BE2C (cell line): Measurements from ENCODE around the gene LAPTM5.

Experiments used
- DNase-seq: peaks from one replicate; pipeline ENCODE4 v3.0.0-alpha.2; 2020
- H3K27me3 ChIP-seq: fragments of 250-450 bp; sonication (Bioruptor Pico); 2 replicates; pipeline ENCODE4 v1.5.1; 2020; ENCODE audit warnings: mild to moderate bottlenecking
- H3K36me3 ChIP-seq: fragments of 250-450 bp; sonication (Bioruptor Pico); 2 replicates; pipeline ENCODE4 v1.5.1; 2020; ENCODE audit warnings: mild to moderate bottlenecking
- H3K4me1 ChIP-seq: fragments of 250-450 bp; sonication (Bioruptor Pico); 2 replicates; pipeline ENCODE4 v1.5.1; 2020
- H3K4me3 ChIP-seq: 2 replicates; pipeline ENCODE4 v1.5.1; 2011; ENCODE audit warnings: low read depth, low read length
- H3K9me3 ChIP-seq: fragments of 250-450 bp; sonication (Bioruptor Pico); 2 replicates; pipeline ENCODE4 v1.5.1; 2020
- CTCF ChIP-seq: IDR thresholded peaks from 2 replicates; pipeline ENCODE4 v1.5.1; 2012; ENCODE audit warnings: mild to moderate bottlenecking, low read depth, low read length

The LAPTM5 gene

GRCh38 chr1:30759718-30760281, 2.2 kb upstream of the LAPTM5 start:
- Histone ChIP-seq H3K4me3 (no peak overlapping the region), H3K36me3 (no peaks in the 10 kb centered on the region), H3K4me1 (no peaks in the 10 kb centered on the region), H3K9me3 (no peaks in the 10 kb centered on the region), H3K27me3 (no peaks in the 10 kb centered on the region)
- DNase-seq: no peak
- no peak for TF ChIP-seq CTCF

GRCh38 chr1:30758785-30759380, 1.3 kb upstream of the LAPTM5 start:
- peak; percentile 34 for DNase-seq
- no peaks in the 10 kb centered on the region for H3K36me3 ChIP-seq
- no peak for TF ChIP-seq CTCF

GRCh38 chr1:30758121-30758688, 631 bp upstream of the LAPTM5 start:
- Histone ChIP-seq H3K9me3 (no peaks in the 10 kb centered on the region), H3K4me1 (no peaks in the 10 kb centered on the region), H3K27me3 (no peaks in the 10 kb centered on the region), H3K36me3 (no peaks in the 10 kb centered on the region), H3K4me3 (no peak overlapping the region)
- DNase-seq: no peak
- no peak for TF ChIP-seq CTCF

More at GRCh38 chr1:30758785-30759380, 1.3 kb upstream of the LAPTM5 start:
- no peaks in the 10 kb centered on the region for H3K27me3 ChIP-seq
- no peaks in the 10 kb centered on the region for H3K4me1 ChIP-seq
- no peak overlapping the region for H3K4me3 ChIP-seq
- no peaks in the 10 kb centered on the region for H3K9me3 ChIP-seq

- no peaks in the 10 kb centered on the region for H3K9me3 ChIP-seq
- H3K36me3 ChIP-seq: no peaks in the 10 kb centered on the region
- no peaks in the 10 kb centered on the region for H3K4me1 ChIP-seq
- DNase-seq: no peak
- no peak overlapping the region for H3K4me3 ChIP-seq
- no peak for TF ChIP-seq CTCF
- H3K27me3 ChIP-seq: no peaks in the 10 kb centered on the region
Observed at GRCh38 chr1:30756545-30757351, 826 bp downstream of the LAPTM5 start.

GRCh38 chr1:30756206-30756544, 1.4 kb downstream of the LAPTM5 start:
- DNase-seq: no peak
- H3K4me3 ChIP-seq: no peak overlapping the region
- no peaks in the 10 kb centered on the region for H3K36me3 ChIP-seq
- no peaks in the 10 kb centered on the region for H3K9me3 ChIP-seq
- H3K27me3 ChIP-seq: no peaks in the 10 kb centered on the region
- TF ChIP-seq CTCF: no peak
- H3K4me1 ChIP-seq: no peaks in the 10 kb centered on the region
